DOHH2 (cell line): ENCODE results near the gene MYH1.

Source experiments
- H3F3A ChIP-seq: fragments of 200-600 bp; sonication (generic), shearing (Covaris generic); 2 replicates; pipeline ENCODE4 v1.6.0; 2016; ENCODE audit warnings: antibody characterized with exemption, mild to moderate bottlenecking; ENCODE audit not compliant: control insufficient read depth, insufficient read depth
- H3K27ac ChIP-seq: fragments of 200-600 bp; sonication (generic); 2 replicates; pipeline ENCODE4 v1.5.1; 2014; ENCODE audit warnings: low read depth, mild to moderate bottlenecking, low read length, moderate library complexity
- H3K27me3 ChIP-seq: fragments of 200-600 bp; sonication (generic); 2 replicates; pipeline ENCODE4 v1.6.1; 2014; ENCODE audit warnings: mild to moderate bottlenecking, low read length, mixed read lengths; ENCODE audit not compliant: control insufficient read depth
- H3K36me3 ChIP-seq: fragments of 200-600 bp; sonication (generic); 2 replicates; pipeline ENCODE4 v1.6.1; 2014; ENCODE audit warnings: mild to moderate bottlenecking, low read length, moderate library complexity, mixed read lengths; ENCODE audit not compliant: control insufficient read depth
- H3K4me1 ChIP-seq: fragments of 200-600 bp; sonication (generic); 2 replicates; pipeline ENCODE4 v1.6.1; 2014; ENCODE audit warnings: mild to moderate bottlenecking, low read length, mixed read lengths; ENCODE audit not compliant: control insufficient read depth
- H3K4me2 ChIP-seq: fragments of 200-600 bp; sonication (generic); 2 replicates; pipeline ENCODE4 v1.6.0; 2014; ENCODE audit warnings: mild to moderate bottlenecking, low read length, moderate library complexity
- H3K4me3 ChIP-seq: fragments of 200-600 bp; sonication (generic); 2 replicates; pipeline ENCODE4 v1.5.1; 2014; ENCODE audit warnings: mild to moderate bottlenecking, low read length, mixed read lengths
- H3K79me2 ChIP-seq: fragments of 200-600 bp; sonication (generic); 2 replicates; pipeline ENCODE4 v1.6.1; 2014; ENCODE audit warnings: mild to moderate bottlenecking, low read length, mixed read lengths; ENCODE audit not compliant: control insufficient read depth
- H3K9me2 ChIP-seq: fragments of 200-600 bp; sonication (generic); replicated peaks from 2 replicates; pipeline ENCODE4 v1.6.1; 2014; ENCODE audit warnings: mild to moderate bottlenecking, low read length, mixed read lengths; ENCODE audit not compliant: control insufficient read depth
- H3K9me3 ChIP-seq: fragments of 200-600 bp; sonication (generic); 2 replicates; pipeline ENCODE4 v1.6.1; 2014; ENCODE audit warnings: antibody characterized with exemption, low read length, mixed read lengths; ENCODE audit not compliant: control insufficient read depth, insufficient read depth
- H4K20me1 ChIP-seq: fragments of 200-600 bp; sonication (generic); 2 replicates; pipeline ENCODE4 v1.6.0; 2014; ENCODE audit warnings: low read depth, mild to moderate bottlenecking, antibody characterized with exemption, low read length, moderate library complexity; ENCODE audit not compliant: control insufficient read depth, insufficient read depth
- CTCF ChIP-seq: fragments of 200-600 bp; sonication (generic); IDR thresholded peaks from one replicate; pipeline ENCODE4 v1.5.1; 2014; ENCODE audit warnings: antibody characterized with exemption, mild to moderate bottlenecking, low read depth, low read length; ENCODE audit not compliant: poor library complexity, severe bottlenecking
- EZH2phosphoT487 ChIP-seq: fragments of 200-600 bp; sonication (generic); IDR thresholded peaks from 2 replicates; pipeline ENCODE4 v1.6.1; 2017; ENCODE audit warnings: borderline replicate concordance, mild to moderate bottlenecking, antibody characterized with exemption, low read length, moderate library complexity, mixed read lengths

Gene MYH1

GRCh38 chr17:10471858-10472257 is 46.5 kb downstream of the MYH1 start:
- Histone ChIP-seq H3K27me3 (no peaks in the 10 kb centered on the region), H3K4me1 (no peaks in the 10 kb centered on the region), H3K79me2 (no peaks in the 10 kb centered on the region), H3K4me2 (no peak overlapping the region), H3K9me3 (no peaks in the 10 kb centered on the region), H3K9me2 (no peaks in the 10 kb centered on the region), H3K36me3 (no peaks in the 10 kb centered on the region), H3K27ac (no peak overlapping the region), H3F3A (no peaks in the 10 kb centered on the region), H3K4me3 (no peak overlapping the region), H4K20me1 (no peaks in the 10 kb centered on the region)
- TF ChIP-seq CTCF (no peak), EZH2phosphoT487 (no peak)

DNA sequence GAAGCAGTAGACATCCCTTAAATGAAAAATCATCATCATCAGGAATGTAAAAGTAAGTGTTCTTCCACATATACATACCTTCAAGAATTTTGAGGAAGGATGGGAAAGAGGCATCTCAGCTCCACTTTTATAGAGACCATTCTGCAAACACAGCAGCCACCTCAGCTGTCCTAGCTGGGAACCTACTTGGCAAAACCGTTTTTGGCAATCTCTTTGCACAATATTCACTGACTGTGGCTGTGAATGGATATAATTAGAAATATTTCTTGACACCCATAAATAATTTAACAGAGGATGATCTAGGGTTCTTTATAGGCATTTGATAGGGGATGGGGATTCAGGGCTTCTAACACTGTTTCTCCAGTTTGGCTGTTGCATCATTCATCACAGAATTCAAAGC is 48.9 kb downstream of the MYH1 start, which contains the start of gene MYH4:
Gene MYH4, minus strand, starts transcription at position 101 of the 400 bp plus-strand sequence. CDS start 2,814 bp downstream, outside the sequence.
- H3K4me2 ChIP-seq: no peak within 1 kb of the TSS
- H3K79me2 ChIP-seq: no peaks in the 10 kb centered on the region
- no peaks in the 10 kb centered on the region for H4K20me1 ChIP-seq
- H3K36me3 ChIP-seq: no peaks in the 10 kb centered on the region
- H3K4me3 ChIP-seq: no peak within 1 kb of the TSS
- no peaks in the 10 kb centered on the region for H3K9me2 ChIP-seq
- no peaks in the 10 kb centered on the region for H3F3A ChIP-seq
- H3K27ac ChIP-seq: no peak within 1 kb of the TSS
- no peaks in the 10 kb centered on the region for H3K27me3 ChIP-seq
- H3K9me3 ChIP-seq: no peaks in the 10 kb centered on the region
- TF ChIP-seq EZH2phosphoT487: no peak
- no peak for TF ChIP-seq CTCF
- no peaks in the 10 kb centered on the region for H3K4me1 ChIP-seq

DNA sequence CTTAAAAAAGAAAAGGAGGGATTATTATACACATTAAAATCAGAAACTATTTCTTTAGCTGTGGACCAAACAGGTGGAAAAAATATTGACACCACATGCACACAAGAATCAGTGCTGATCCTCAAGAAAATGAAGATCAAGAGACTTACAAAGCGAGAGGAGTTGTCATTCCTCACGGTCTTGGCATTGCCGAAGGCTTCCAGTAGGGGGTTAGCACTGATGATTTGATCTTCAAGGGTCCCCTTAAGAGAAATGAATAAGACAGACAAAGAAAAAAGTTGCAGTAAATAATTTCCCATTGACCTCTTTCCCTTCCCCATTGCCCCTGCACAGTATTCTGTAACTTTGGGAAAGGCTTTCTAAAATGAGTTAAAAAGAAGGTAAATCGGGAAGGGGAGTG is 54.9 kb downstream of the MYH1 start:
- H3K27me3 ChIP-seq: no peaks in the 10 kb centered on the region
- no peak for TF ChIP-seq EZH2phosphoT487
- TF ChIP-seq CTCF: no peak
- H3K9me2 ChIP-seq: no peaks in the 10 kb centered on the region
- no peaks in the 10 kb centered on the region for H3K9me3 ChIP-seq
- H3K4me3 ChIP-seq: no peak overlapping the region
- H4K20me1 ChIP-seq: no peaks in the 10 kb centered on the region
- no peak overlapping the region for H3K4me2 ChIP-seq
- H3K79me2 ChIP-seq: no peaks in the 10 kb centered on the region
- H3K4me1 ChIP-seq: no peaks in the 10 kb centered on the region
- no peak overlapping the region for H3K27ac ChIP-seq
- no peaks in the 10 kb centered on the region for H3K36me3 ChIP-seq
- no peaks in the 10 kb centered on the region for H3F3A ChIP-seq

DNA sequence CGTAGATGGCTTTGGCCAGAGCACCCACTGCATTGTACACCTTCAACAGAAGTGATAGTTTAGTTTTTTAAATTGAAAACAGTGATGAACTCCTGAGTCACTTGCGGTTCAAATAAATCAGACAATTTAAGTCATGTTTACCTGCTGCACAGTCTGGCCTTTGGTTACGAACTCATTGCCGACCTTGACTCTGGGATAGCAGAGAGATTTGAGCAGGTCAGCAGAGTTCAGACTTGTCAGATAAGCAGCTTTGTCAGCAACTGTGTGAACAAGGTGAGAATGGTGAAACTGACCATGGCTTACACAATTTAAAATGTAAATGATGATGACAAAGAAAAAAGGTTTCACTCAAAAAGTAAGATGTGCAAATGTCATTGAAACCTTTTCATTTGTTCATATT is 58.3 kb downstream of the MYH1 start:
- no peak overlapping the region for H3K4me2 ChIP-seq
- no peaks in the 10 kb centered on the region for H3K9me3 ChIP-seq
- no peak overlapping the region for H3K27ac ChIP-seq

More for the DNA sequence above, 58.3 kb downstream of the MYH1 start:
- Histone ChIP-seq H3K27me3 (no peaks in the 10 kb centered on the region), H3K79me2 (no peaks in the 10 kb centered on the region), H3K9me2 (no peaks in the 10 kb centered on the region), H3K4me1 (no peaks in the 10 kb centered on the region), H4K20me1 (no peaks in the 10 kb centered on the region), H3K36me3 (no peaks in the 10 kb centered on the region), H3F3A (no peaks in the 10 kb centered on the region), H3K4me3 (no peak overlapping the region)
- TF ChIP-seq CTCF (no peak), EZH2phosphoT487 (no peak)
